CD4-positive, alpha-beta memory T cell (primary cell): ENCODE data around the gene TAF3. TPM values are rescaled to one million over a fixed set of nuclear protein-coding genes. Genes with fewer than 3 reads are reported as not detected.

ENCODE experiments used
- CTCF ChIA-PET: fragments of 350-600 bp; sonication (Branson Sonifier 250); formaldehyde crosslinking; loops from one replicate; lab custom pipeline; 2021; ENCODE audit warnings: inconsistent platforms; ENCODE audit not compliant: partially characterized antibody; lab: Charles Lee
- POLR2A ChIA-PET: fragments of 350-600 bp; sonication (Branson Sonifier 250); formaldehyde crosslinking; loops from one replicate; lab custom pipeline; 2021; ENCODE audit not compliant: partially characterized antibody; lab: Charles Lee
- DNase-seq, 5 donors: peaks; one replicate each; pipeline versions ENCODE4 v3.0.0 to v3.0.0-alpha.2; 2020 to 2022; ENCODE audit warnings: mixed read lengths in 1 of 5
- H3K27ac ChIP-seq: one replicate; pipeline ENCODE4 v1.7.0; 2013; ENCODE audit warnings: low read depth, low read length
- H3K27me3 ChIP-seq: 2 replicates; pipeline ENCODE4 v1.7.0; 2013; ENCODE audit warnings: mild to moderate bottlenecking, low read length, moderate library complexity; ENCODE audit not compliant: insufficient read depth
- H3K36me3 ChIP-seq: 2 replicates; pipeline ENCODE4 v1.7.0; 2013; ENCODE audit warnings: mild to moderate bottlenecking, low read length, moderate library complexity; ENCODE audit not compliant: insufficient read depth
- H3K4me1 ChIP-seq: 2 replicates; pipeline ENCODE4 v1.7.0; 2013; ENCODE audit warnings: mild to moderate bottlenecking, low read length, moderate library complexity; ENCODE audit not compliant: insufficient read depth
- H3K4me3 ChIP-seq, 2 donors: one replicate each; pipeline ENCODE4 v1.7.0; 2013; ENCODE audit warnings: low read length in 2 of 2, mild to moderate bottlenecking in 1 of 2
- H3K9me3 ChIP-seq, 2 donors: one replicate each; pipeline ENCODE4 v1.7.0; 2013; ENCODE audit warnings: low read length in 2 of 2, control low read depth in 1 of 2; ENCODE audit not compliant: control insufficient read depth in 1 of 2
- H3K27ac Mint-ChIP-seq, 7 donors: one replicate each; pipeline ENCODE4 v1.8.0; 2020 to 2021; ENCODE audit warnings: mixed read lengths in 7 of 7, mild to moderate bottlenecking in 6 of 7, inconsistent platforms in 3 of 7, moderate library complexity in 3 of 7
- H3K27me3 Mint-ChIP-seq, 2 donors: one replicate each; pipeline ENCODE4 v1.8.0; 2020 to 2021; ENCODE audit warnings: mixed read lengths in 2 of 2
- H3K36me3 Mint-ChIP-seq, 2 donors: one replicate each; pipeline ENCODE4 v1.8.0; 2020 to 2021; ENCODE audit warnings: mixed read lengths in 2 of 2, inconsistent platforms in 1 of 2, mild to moderate bottlenecking in 1 of 2
- H3K4me1 Mint-ChIP-seq, 4 donors: one replicate each; pipeline ENCODE4 v1.8.0; 2020 to 2021; ENCODE audit warnings: mixed read lengths in 4 of 4, mild to moderate bottlenecking in 1 of 4
- H3K4me3 Mint-ChIP-seq, 8 donors: one replicate each; pipeline ENCODE4 v1.8.0; 2020 to 2021; ENCODE audit warnings: mixed read lengths in 8 of 8, mild to moderate bottlenecking in 7 of 8, moderate library complexity in 6 of 8, inconsistent platforms in 3 of 8
- H3K9me3 Mint-ChIP-seq, 8 donors: one replicate each; pipeline ENCODE4 v1.8.0; 2020 to 2021; ENCODE audit warnings: mixed read lengths in 8 of 8, mild to moderate bottlenecking in 5 of 8, inconsistent platforms in 3 of 8, moderate library complexity in 1 of 8
- intact Hi-C: fragments of 100-400 bp; cut with micrococcal nuclease; formaldehyde crosslinking; loops from one replicate; pipeline ENCODE4 v1.15.1; 2023
- polyA plus RNA-seq, 2 donors: library from polyadenylated mRNA; unstranded; fragments of 300-500 nt; fragmentation: Illumina TruSeq; gene quantifications; one replicate each; pipeline ENCODE4 v1.2.3, GENCODE V29; 2021
- total RNA-seq, 2 experiments: library from RNA; stranded (reverse); gene quantifications; one replicate each; pipeline ENCODE4 v1.2.3, GENCODE V29; 2021

Gene TAF3
- total and polyA plus RNA-seq, 4 experiments from 2014 or later = 3.0 to 21.8 (median 18.5) TPM

DNA sequence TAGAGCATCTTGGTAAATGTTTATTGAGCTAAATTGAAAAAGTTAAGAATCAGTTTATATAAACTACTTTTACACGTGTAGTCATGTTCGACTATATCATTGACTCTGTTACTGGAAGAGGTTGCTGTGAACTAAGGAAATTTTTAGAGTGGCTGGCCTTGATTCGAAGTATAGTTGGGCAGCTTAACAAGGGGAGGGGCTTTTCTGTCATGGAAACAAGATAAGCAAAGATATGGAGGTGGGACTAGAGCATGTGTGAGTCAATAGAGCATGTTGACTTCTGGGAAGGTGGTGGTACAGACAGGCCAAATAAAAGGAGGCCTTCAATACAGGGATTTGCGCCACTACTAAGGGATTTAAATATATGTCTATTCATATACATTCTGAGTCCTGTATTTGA lies 22.7 kb upstream of the TAF3 start:
- no peak overlapping the region for H3K4me3 Mint-ChIP-seq
- peaks cover 26 to 57% of the 10 kb centered on the region in 2 donors for H3K36me3 Mint-ChIP-seq
- H3K27ac ChIP-seq = no peak overlapping the region
- H3K27me3 Mint-ChIP-seq = no peaks in the 10 kb centered on the region
- peaks cover 21% of the 10 kb centered on the region for H3K36me3 ChIP-seq
- no peaks in the 10 kb centered on the region for H3K27me3 ChIP-seq
- POLR2A ChIA-PET = interaction anchor here (1.3 kb wide), 1 partner anchor 22 kb away, joined by 3 read pairs; no protein-coding TSS in a partner anchor
- intact Hi-C loops = no loop called here
- H3K4me3 ChIP-seq = no peak overlapping the region
- peaks cover 38% of the 10 kb centered on the region for H3K4me1 ChIP-seq
- CTCF ChIA-PET = no interaction called here
- H3K27ac Mint-ChIP-seq = no peak overlapping the region
- no peak for DNase-seq
- peaks cover 43 to 61% (median 47%) of the 10 kb centered on the region in 4 donors for H3K4me1 Mint-ChIP-seq
- no peaks in the 10 kb centered on the region for H3K9me3 ChIP-seq
- H3K9me3 Mint-ChIP-seq = no peaks in the 10 kb centered on the region

DNA sequence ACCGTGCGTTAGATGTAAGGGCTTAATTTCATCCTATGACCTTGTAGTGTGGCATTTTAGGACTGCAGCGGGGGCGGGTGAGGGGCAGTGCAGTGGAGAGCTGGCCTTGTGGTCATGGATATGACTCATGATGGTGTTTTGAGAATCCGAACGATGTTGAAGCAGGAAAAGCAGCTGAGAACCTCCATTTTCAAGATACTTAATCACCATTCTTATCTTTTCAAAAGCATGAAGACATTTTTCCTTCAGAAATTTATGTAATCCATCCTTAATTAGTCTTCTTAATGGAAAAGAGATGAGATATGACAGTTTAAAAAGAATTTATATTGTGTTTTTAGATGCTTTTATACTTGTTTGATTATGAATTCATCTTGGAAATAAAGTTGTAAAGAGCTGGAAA lies 20.7 kb upstream of the TAF3 start:
- H3K4me1 Mint-ChIP-seq = peaks cover 30 to 41% (median 33%) of the 10 kb centered on the region in 4 donors

DNA sequence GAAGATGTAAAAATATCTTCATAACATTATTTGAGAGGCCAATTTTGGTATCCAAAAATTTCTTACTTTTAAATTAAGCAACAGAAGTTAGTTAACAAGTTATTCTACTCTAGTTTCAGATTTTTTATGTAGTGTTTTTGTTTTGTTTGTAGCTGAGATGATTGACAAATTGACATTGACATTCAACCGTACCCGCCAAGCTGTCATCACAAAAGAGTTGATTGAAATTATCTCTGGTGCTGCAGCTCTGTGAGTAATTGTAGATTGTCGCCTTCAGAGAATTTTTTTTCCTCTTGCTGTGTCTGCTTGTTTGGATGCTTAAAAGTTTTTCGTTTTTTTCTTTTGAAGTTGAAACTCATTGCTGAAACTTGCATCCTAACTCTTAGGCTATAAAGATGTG lies 15.7 kb upstream of the TAF3 start:
- no peaks in the 10 kb centered on the region for H3K4me1 ChIP-seq
- Mint-ChIP-seq H3K36me3 (peaks cover 48 to 69% of the 10 kb centered on the region in 2 donors), H3K9me3 (no peaks in the 10 kb centered on the region), H3K27me3 (no peaks in the 10 kb centered on the region), H3K27ac (no peak overlapping the region), H3K4me1 (peaks cover 0 to 4% (median 0%) of the 10 kb centered on the region in 4 donors), H3K4me3 (no peak overlapping the region)
- no peaks in the 10 kb centered on the region for H3K9me3 ChIP-seq
- no peaks in the 10 kb centered on the region for H3K27me3 ChIP-seq
- DNase-seq = no peak
- intact Hi-C loops = no loop called here
- no peak overlapping the region for H3K27ac ChIP-seq
- no peak overlapping the region for H3K4me3 ChIP-seq
- H3K36me3 ChIP-seq = peaks cover 66% of the 10 kb centered on the region
- ChIA-PET POLR2A (interaction anchor here (1.4 kb wide), 1 partner anchor 14 kb away, joined by 4 read pairs; the partner anchor contains the start of gene ATP5F1C), CTCF (no interaction called here)

More for the DNA sequence above, 20.7 kb upstream of the TAF3 start:
- Histone ChIP-seq H3K36me3 (peaks cover 39% of the 10 kb centered on the region), H3K9me3 (no peaks in the 10 kb centered on the region), H3K27ac (no peak overlapping the region), H3K4me3 (no peak overlapping the region), H3K27me3 (no peaks in the 10 kb centered on the region), H3K4me1 (peaks cover 19% of the 10 kb centered on the region)
- ChIA-PET CTCF (interaction anchor here (1.0 kb wide), 1 partner anchor 110 kb away, joined by 3 read pairs; no protein-coding TSS in a partner anchor), POLR2A (interaction anchor here (1.4 kb wide), 1 partner anchor 10 kb away, joined by 6 read pairs; the partner anchor contains the start of genes ATP5F1C and KIN)
- Mint-ChIP-seq H3K27ac (no peak overlapping the region), H3K9me3 (no peaks in the 10 kb centered on the region), H3K4me3 (no peak overlapping the region), H3K27me3 (no peaks in the 10 kb centered on the region), H3K36me3 (peaks cover 31 to 60% of the 10 kb centered on the region in 2 donors)
- no peak for DNase-seq
- intact Hi-C loops = no loop called here

DNA sequence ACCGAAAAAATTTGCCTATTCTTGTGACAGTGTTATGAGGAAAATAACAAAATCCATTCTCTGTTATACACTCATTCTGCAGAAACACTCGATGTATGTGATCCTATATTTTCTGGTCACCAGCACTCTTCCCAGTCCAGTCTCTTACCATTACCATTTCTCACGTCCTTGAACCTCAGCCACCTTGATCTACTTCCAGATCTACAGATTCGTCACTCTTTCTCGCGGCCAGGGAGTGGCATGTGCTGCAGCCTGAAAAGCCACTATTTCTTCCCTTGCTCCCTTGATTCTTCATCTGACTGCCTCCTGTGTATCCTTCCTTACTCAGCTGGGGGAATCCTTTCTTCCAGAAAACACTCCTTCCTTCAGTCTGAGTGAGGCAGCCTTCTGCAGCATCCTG lies 14.1 kb upstream of the TAF3 start:
- Mint-ChIP-seq H3K27ac (no peak overlapping the region), H3K9me3 (no peaks in the 10 kb centered on the region), H3K27me3 (no peaks in the 10 kb centered on the region), H3K4me1 (peaks cover 0 to 4% (median 0%) of the 10 kb centered on the region in 4 donors), H3K36me3 (peaks cover 46 to 62% of the 10 kb centered on the region in 2 donors), H3K4me3 (no peak overlapping the region)
- intact Hi-C loops = no loop called here
- Histone ChIP-seq H3K36me3 (peaks cover 63% of the 10 kb centered on the region), H3K27me3 (no peaks in the 10 kb centered on the region), H3K9me3 (no peaks in the 10 kb centered on the region), H3K27ac (no peak overlapping the region), H3K4me3 (no peak overlapping the region), H3K4me1 (no peaks in the 10 kb centered on the region)
- ChIA-PET CTCF (interaction anchor here (0.6 kb wide), 1 partner anchor 386 kb away, joined by 5 read pairs; no protein-coding TSS in a partner anchor), POLR2A (no interaction called here)
- no peak for DNase-seq

DNA sequence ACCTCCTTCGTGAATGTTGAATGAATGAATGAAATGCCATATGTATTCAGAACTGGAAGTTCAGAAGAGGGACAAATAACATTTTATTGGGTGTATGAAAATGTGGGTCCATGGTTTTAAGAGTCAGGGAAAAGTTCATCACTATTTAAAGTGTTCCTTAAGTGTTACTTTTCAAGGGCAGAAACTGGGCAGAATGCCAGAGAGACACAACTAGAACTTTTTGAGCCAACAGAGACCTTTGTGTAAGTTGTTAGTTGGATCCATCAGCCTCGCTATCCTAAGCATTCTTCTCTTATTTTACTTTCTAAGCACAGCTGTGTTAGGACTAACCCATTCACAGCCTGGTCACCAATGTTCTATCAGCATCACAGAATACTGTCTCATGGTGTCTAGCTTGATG lies 13.6 kb upstream of the TAF3 start:
- ChIA-PET CTCF (no interaction called here), POLR2A (interaction anchor here (1.6 kb wide), 1 partner anchor 13 kb away, joined by 5 read pairs; the partner anchor contains the start of gene TAF3)
- intact Hi-C loops = no loop called here
- Histone ChIP-seq H3K9me3 (no peaks in the 10 kb centered on the region), H3K4me3 (no peak overlapping the region), H3K27ac (no peak overlapping the region), H3K36me3 (peaks cover 58% of the 10 kb centered on the region), H3K27me3 (no peaks in the 10 kb centered on the region), H3K4me1 (no peaks in the 10 kb centered on the region)
- no peak for DNase-seq
- no peak overlapping the region for H3K4me3 Mint-ChIP-seq
- no peaks in the 10 kb centered on the region for H3K9me3 Mint-ChIP-seq
- H3K4me1 Mint-ChIP-seq = peaks cover 0 to 4% (median 0%) of the 10 kb centered on the region in 4 donors
- peak overlapping the region in 2 of 7 donors; percentile 23 to 61 for H3K27ac Mint-ChIP-seq
- H3K27me3 Mint-ChIP-seq = no peaks in the 10 kb centered on the region
- peaks cover 41 to 56% of the 10 kb centered on the region in 2 donors for H3K36me3 Mint-ChIP-seq

DNA sequence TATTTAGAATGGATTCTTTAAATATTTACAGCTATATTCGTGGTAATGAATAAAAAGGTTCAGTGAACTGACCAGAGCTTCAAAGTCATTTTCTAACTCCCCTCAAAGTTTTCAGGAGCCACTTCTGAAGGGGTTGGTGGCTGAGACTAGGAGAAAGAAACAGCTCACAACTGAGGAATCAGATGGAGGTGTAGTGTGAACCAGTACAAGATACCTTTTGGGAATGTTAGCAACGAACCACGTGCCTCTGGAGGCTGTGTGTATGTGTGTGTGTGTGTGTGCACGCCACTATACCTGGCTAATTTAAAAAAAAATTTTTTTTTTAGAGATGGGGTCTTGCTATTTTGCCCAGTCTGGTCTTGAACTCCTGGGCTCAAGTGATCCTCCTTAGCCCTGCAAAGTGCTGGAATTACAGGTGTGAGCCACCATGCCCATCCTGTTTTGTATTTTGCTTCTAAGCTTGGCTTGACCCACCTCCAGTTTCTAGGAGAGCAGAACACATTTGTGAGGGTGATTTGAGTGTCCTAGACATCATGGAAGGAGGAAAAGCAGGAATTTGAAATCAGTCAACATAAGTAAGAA lies 9.5 kb upstream of the TAF3 start:
- Histone ChIP-seq H3K36me3 (peaks cover 24% of the 10 kb centered on the region), H3K4me1 (no peaks in the 10 kb centered on the region), H3K27me3 (no peaks in the 10 kb centered on the region), H3K9me3 (no peaks in the 10 kb centered on the region), H3K27ac (no peak overlapping the region), H3K4me3 (no peak overlapping the region)
- H3K4me1 Mint-ChIP-seq = peaks cover 0 to 2% (median 0%) of the 10 kb centered on the region in 4 donors
- intact Hi-C loops = no loop called here
- DNase-seq = no peak
- ChIA-PET POLR2A (interaction anchor here (2.3 kb wide), 1 partner anchor 9 kb away, joined by 16 read pairs; the partner anchor contains the start of gene TAF3), CTCF (interaction anchor here (0.7 to 2.0 kb wide), 3 partner anchors 10 to 1319 kb away, joined by 3 to 8 read pairs (median 3); partner anchors contain the start of genes ATP5F1C, KIN and TAF3)
- H3K27ac Mint-ChIP-seq = no peak overlapping the region
- H3K27me3 Mint-ChIP-seq = no peaks in the 10 kb centered on the region
- no peaks in the 10 kb centered on the region for H3K9me3 Mint-ChIP-seq
- H3K36me3 Mint-ChIP-seq = peaks cover 19 to 26% of the 10 kb centered on the region in 2 donors
- no peak overlapping the region for H3K4me3 Mint-ChIP-seq

DNA sequence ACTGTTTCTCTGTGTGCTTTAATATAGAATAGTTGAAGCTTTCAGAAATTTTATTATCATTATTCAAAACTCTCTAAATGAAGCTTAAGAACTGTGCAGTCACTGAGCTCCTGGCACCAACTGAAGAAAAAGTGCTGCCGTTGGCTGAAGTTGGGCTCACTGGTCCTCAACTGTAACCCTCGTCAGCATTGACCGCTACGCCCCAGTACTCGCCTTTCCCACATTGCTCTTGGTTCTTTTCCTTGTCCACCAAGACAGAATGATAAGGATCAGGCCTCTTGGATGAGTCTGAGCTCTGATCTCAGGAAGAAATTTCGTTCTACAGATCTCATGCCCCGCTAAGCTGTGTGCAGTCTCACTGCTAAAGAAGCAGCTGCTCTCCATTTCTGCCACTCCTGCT lies 7.9 kb upstream of the TAF3 start:
- no peaks in the 10 kb centered on the region for H3K4me1 ChIP-seq
- no peak overlapping the region for H3K27ac ChIP-seq
- Mint-ChIP-seq H3K4me3 (no peak overlapping the region), H3K4me1 (no peaks in the 10 kb centered on the region), H3K9me3 (no peaks in the 10 kb centered on the region), H3K27me3 (peaks cover 3 to 6% of the 10 kb centered on the region in 2 donors), H3K36me3 (peaks cover 9 to 10% of the 10 kb centered on the region in 2 donors), H3K27ac (peak overlapping the region in 3 of 7 donors; percentile 9 to 52 (median 48))
- H3K9me3 ChIP-seq = no peaks in the 10 kb centered on the region
- intact Hi-C loops = no loop called here
- H3K4me3 ChIP-seq = no peak overlapping the region
- DNase-seq = no peak
- peaks cover 9% of the 10 kb centered on the region for H3K36me3 ChIP-seq
- no peaks in the 10 kb centered on the region for H3K27me3 ChIP-seq
- ChIA-PET POLR2A (interaction anchor here (2.5 kb wide), 1 partner anchor 22 kb away, joined by 11 read pairs; the partner anchor contains the start of genes ATP5F1C and KIN), CTCF (no interaction called here)
